BJ (cell line): ENCODE measurements around the gene ALPP. TPM values are rescaled to one million over a fixed set of nuclear protein-coding genes. Genes with fewer than 3 reads are reported as not detected.

Experiments
- CTCF ChIA-PET: fragments of 350-600 bp; formaldehyde crosslinking; extraction: SDS; loops from one replicate; lab custom pipeline; 2021; ENCODE audit warnings: antibody characterized with exemption, inconsistent platforms; lab: Yijun Ruan, JAX
- POLR2A ChIA-PET: fragments of 300-600 bp; sonication (Branson Sonifier 250); formaldehyde crosslinking; extraction: SDS; loops from one replicate; lab custom pipeline; 2021; ENCODE audit warnings: antibody characterized with exemption; lab: Charles Lee
- DNase-seq: peaks from one replicate; pipeline ENCODE4 v3.0.0-alpha.2; 2011; ENCODE audit warnings: low read depth
- H3K27me3 ChIP-seq: 2 replicates; pipeline ENCODE4 v1.6.0; 2011; ENCODE audit warnings: low read length; ENCODE audit not compliant: control insufficient read depth, insufficient read depth
- H3K36me3 ChIP-seq: 2 replicates; pipeline ENCODE4 v1.5.1; 2011; ENCODE audit warnings: low read length; ENCODE audit not compliant: control insufficient read depth, insufficient read depth
- H3K4me3 ChIP-seq: 2 replicates; pipeline ENCODE4 v1.5.1; 2011; ENCODE audit warnings: low read depth, mild to moderate bottlenecking, control low read depth, low read length
- CTCF ChIP-seq: IDR thresholded peaks from 2 replicates; pipeline ENCODE4 v1.5.1; 2011; ENCODE audit warnings: low read depth, mild to moderate bottlenecking, control low read depth, inconsistent platforms, low read length, moderate library complexity; ENCODE audit not compliant: insufficient read depth
- polyA plus RNA-seq: library from polyadenylated mRNA; depleted of rRNA; stranded (reverse); fragments of >200 nt; gene quantifications from 2 replicates; pipeline ENCODE4 v1.2.3, GENCODE V29; 2011

Gene ALPP
- polyA plus RNA-seq, 1 experiment, result not detected

GRCh38 chr2:232412986-232413385 is 34.4 kb downstream of the ALPP start:
- no peaks in the 10 kb centered on the region for H3K36me3 ChIP-seq
- no peak overlapping the region for H3K4me3 ChIP-seq
- TF ChIP-seq CTCF, result no peak
- peaks cover 14% of the 10 kb centered on the region for H3K27me3 ChIP-seq
- DNase-seq, result no peak
- ChIA-PET POLR2A (no interaction called here), CTCF (interaction anchor here (0.9 to 1.4 kb wide), 4 partner anchors 27 to 87 kb away, joined by 3 to 5 read pairs (median 3); no protein-coding TSS in a partner anchor)

- TF ChIP-seq CTCF, result no peak
- H3K4me3 ChIP-seq, result no peak overlapping the region
- ChIA-PET CTCF (interaction anchor here (1.0 to 1.4 kb wide), 2 partner anchors 12 to 24 kb away, joined by 3 to 4 read pairs; no protein-coding TSS in a partner anchor), POLR2A (interaction anchor here (0.7 kb wide), 1 partner anchor 32 kb away, joined by 3 read pairs; no protein-coding TSS in a partner anchor)
- no peaks in the 10 kb centered on the region for H3K36me3 ChIP-seq
- peaks cover 31% of the 10 kb centered on the region for H3K27me3 ChIP-seq
- no peak for DNase-seq
These were observed 36.7 kb downstream of the ALPP start for GRCh38 chr2:232415138-232415690.

- Histone ChIP-seq H3K36me3 (no peaks in the 10 kb centered on the region), H3K4me3 (no peak overlapping the region), H3K27me3 (peaks cover 35% of the 10 kb centered on the region)
- POLR2A ChIA-PET, result interaction anchor here (0.7 kb wide), 1 partner anchor 32 kb away, joined by 3 read pairs; no protein-coding TSS in a partner anchor
- DNase-seq, result no peak
- CTCF ChIA-PET, result interaction anchor here (1.0 to 1.4 kb wide), 2 partner anchors 11 to 23 kb away, joined by 3 to 4 read pairs; no protein-coding TSS in a partner anchor
- no peak for TF ChIP-seq CTCF
These were observed 37.4 kb downstream of the ALPP start for GRCh38 chr2:232415736-232416520.

- Histone ChIP-seq H3K4me3 (no peak overlapping the region), H3K27me3 (peaks cover 41% of the 10 kb centered on the region), H3K36me3 (no peaks in the 10 kb centered on the region)
- ChIA-PET POLR2A (no interaction called here), CTCF (interaction anchor here (1.1 to 2.7 kb wide), 3 partner anchors 10 to 23 kb away, joined by 3 to 6 read pairs (median 3); no protein-coding TSS in a partner anchor)
- no peak for DNase-seq
- no peak for TF ChIP-seq CTCF
These were observed 38.2 kb downstream of the ALPP start for GRCh38 chr2:232416521-232417470.
